ENCODE data around the gene STAB1. TPM values are rescaled to one million over a fixed set of nuclear protein-coding genes. Genes with fewer than 3 reads are reported as not detected.
A peak's percentile ranks its signal among the peaks of the same experiment; 100 is the strongest.

Gene STAB1
- total and polyA plus RNA-seq, 2 experiments from 2014 or later: 0.90 to 1.9 TPM

GRCh38 chr3:52451237-52452083, 43.7 kb upstream of the STAB1 start:
- no peak for TF ChIP-seq EZH2phosphoT487 (IDR thresholded peaks at IDR 0.05; ENCODE audit: unreplicated experiment)
- peak in 1 of 2 experiments; percentile 17; a peak in 1 of 4 replicates for TF ChIP-seq CTCF (conservative IDR thresholded peaks at IDR 0.05; ENCODE audit: low read depth in 2 of 2)
- TF ChIP-seq, protein P1, sequence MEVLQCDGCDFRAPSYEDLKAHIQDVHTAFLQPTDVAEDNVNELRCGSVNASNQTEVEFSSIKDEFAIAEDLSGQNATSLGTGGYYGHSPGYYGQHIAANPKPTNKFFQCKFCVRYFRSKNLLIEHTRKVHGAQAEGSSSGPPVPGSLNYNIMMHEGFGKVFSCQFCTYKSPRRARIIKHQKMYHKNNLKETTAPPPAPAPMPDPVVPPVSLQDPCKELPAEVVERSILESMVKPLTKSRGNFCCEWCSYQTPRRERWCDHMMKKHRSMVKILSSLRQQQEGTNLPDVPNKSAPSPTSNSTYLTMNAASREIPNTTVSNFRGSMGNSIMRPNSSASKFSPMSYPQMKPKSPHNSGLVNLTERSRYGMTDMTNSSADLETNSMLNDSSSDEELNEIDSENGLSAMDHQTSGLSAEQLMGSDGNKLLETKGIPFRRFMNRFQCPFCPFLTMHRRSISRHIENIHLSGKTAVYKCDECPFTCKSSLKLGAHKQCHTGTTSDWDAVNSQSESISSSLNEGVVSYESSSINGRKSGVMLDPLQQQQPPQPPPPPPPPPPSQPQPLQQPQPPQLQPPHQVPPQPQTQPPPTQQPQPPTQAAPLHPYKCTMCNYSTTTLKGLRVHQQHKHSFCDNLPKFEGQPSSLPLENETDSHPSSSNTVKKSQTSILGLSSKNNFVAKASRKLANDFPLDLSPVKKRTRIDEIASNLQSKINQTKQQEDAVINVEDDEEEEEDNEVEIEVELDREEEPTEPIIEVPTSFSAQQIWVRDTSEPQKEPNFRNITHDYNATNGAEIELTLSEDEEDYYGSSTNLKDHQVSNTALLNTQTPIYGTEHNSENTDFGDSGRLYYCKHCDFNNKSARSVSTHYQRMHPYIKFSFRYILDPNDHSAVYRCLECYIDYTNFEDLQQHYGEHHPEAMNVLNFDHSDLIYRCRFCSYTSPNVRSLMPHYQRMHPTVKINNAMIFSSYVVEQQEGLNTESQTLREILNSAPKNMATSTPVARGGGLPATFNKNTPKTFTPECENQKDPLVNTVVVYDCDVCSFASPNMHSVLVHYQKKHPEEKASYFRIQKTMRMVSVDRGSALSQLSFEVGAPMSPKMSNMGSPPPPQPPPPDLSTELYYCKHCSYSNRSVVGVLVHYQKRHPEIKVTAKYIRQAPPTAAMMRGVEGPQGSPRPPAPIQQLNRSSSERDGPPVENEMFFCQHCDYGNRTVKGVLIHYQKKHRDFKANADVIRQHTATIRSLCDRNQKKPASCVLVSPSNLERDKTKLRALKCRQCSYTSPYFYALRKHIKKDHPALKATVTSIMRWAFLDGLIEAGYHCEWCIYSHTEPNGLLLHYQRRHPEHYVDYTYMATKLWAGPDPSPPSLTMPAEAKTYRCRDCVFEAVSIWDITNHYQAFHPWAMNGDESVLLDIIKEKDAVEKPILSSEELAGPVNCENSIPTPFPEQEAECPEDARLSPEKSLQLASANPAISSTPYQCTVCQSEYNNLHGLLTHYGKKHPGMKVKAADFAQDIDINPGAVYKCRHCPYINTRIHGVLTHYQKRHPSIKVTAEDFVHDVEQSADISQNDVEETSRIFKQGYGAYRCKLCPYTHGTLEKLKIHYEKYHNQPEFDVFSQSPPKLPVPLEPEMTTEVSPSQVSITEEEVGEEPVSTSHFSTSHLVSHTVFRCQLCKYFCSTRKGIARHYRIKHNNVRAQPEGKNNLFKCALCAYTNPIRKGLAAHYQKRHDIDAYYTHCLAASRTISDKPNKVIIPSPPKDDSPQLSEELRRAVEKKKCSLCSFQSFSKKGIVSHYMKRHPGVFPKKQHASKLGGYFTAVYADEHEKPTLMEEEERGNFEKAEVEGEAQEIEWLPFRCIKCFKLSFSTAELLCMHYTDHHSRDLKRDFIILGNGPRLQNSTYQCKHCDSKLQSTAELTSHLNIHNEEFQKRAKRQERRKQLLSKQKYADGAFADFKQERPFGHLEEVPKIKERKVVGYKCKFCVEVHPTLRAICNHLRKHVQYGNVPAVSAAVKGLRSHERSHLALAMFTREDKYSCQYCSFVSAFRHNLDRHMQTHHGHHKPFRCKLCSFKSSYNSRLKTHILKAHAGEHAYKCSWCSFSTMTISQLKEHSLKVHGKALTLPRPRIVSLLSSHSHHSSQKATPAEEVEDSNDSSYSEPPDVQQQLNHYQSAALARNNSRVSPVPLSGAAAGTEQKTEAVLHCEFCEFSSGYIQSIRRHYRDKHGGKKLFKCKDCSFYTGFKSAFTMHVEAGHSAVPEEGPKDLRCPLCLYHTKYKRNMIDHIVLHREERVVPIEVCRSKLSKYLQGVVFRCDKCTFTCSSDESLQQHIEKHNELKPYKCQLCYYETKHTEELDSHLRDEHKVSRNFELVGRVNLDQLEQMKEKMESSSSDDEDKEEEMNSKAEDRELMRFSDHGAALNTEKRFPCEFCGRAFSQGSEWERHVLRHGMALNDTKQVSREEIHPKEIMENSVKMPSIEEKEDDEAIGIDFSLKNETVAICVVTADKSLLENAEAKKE (CRISPR knock-in tag; IDR thresholded peaks at IDR 0.05): no peak
- TF ChIP-seq ETS1 (IDR thresholded peaks at IDR 0.05): no peak
- Mint-ChIP-seq H3K9me3 (no peaks in the 10 kb centered on the region; the same call in 2 of the 3 replicates), H3K36me3 (ENCODE audit: low read depth) (no peaks in the 10 kb centered on the region), H3K4me1 (peaks cover 28% of the 10 kb centered on the region), H3K27me3 (ENCODE audit: insufficient read depth, low read depth, poor library complexity) (peaks cover 17% of the 10 kb centered on the region), H3K4me3 (no peak overlapping the region), H3K27ac (no peak overlapping the region)
- Histone ChIP-seq H3K27me3 (ENCODE audit: insufficient read depth) (no peaks in the 10 kb centered on the region), H3K4me1 (ENCODE audit: insufficient read depth) (peaks cover 14% of the 10 kb centered on the region), H3K27ac (ENCODE audit: low read depth) (no peak overlapping the region), H3K36me3 (ENCODE audit: insufficient read depth) (no peaks in the 10 kb centered on the region), H3K9me2 (ENCODE audit: insufficient read depth) (no peaks in the 10 kb centered on the region), H3K79me2 (replicated peaks; ENCODE audit: insufficient read depth) (peaks cover 8% of the 10 kb centered on the region), H3K4me2 (no peak overlapping the region), H4K20me1 (replicated peaks; ENCODE audit: insufficient read depth) (no peaks in the 10 kb centered on the region), H2AFZ (no peak overlapping the region), H3F3A (replicated peaks; ENCODE audit: low read depth) (no peaks in the 10 kb centered on the region), H3K4me3 (no peak overlapping the region)
- ATAC-seq: no peak
- DNase-seq (ENCODE audit: low spot score): no peak
